Panc1 (cell line): Measurements from ENCODE around the gene RPAP2. TPM values are rescaled to one million over a fixed set of nuclear protein-coding genes. Genes with fewer than 3 reads are reported as not detected.

Experiments
- ATAC-seq: fragments of 200-7000 bp; cut with Tn5 transposase; 2 replicates; pipeline ENCODE4 v1.9.1; 2020; ENCODE audit warnings: mild to moderate bottlenecking, moderate library complexity
- BruUV-seq: library from RNA; stranded (reverse); fragments of 400-500 nt; replicated peaks from 2 replicates; lab custom pipeline; 2021; lab: Mats Ljungman, UMichigan
- CTCF ChIA-PET: fragments of 300-600 bp; sonication (Branson Sonifier 250); formaldehyde crosslinking; loops from one replicate; lab custom pipeline; 2022; ENCODE audit warnings: antibody characterized with exemption; lab: Charles Lee
- POLR2A ChIA-PET: fragments of 300-600 bp; sonication (Branson Sonifier 250); formaldehyde crosslinking; loops from one replicate; lab custom pipeline; 2022; ENCODE audit warnings: antibody characterized with exemption; lab: Charles Lee
- DNase-seq: peaks from one replicate; pipeline ENCODE4 v3.0.0-alpha.2; 2010; ENCODE audit warnings: low read depth, low spot score
- H3K27ac ChIP-seq: 2 replicates; pipeline ENCODE4 v1.5.1; 2011; ENCODE audit warnings: mild to moderate bottlenecking, low read length, inconsistent platforms
- H3K27me3 ChIP-seq: fragments of 200-500 bp; sonication (Bioruptor generic); 2 replicates; pipeline ENCODE4 v1.6.0; 2014; ENCODE audit warnings: low read length, inconsistent platforms; ENCODE audit not compliant: control insufficient read depth, insufficient read depth
- H3K36me3 ChIP-seq: fragments of 200-500 bp; sonication (Bioruptor generic); 2 replicates; pipeline ENCODE4 v1.5.1; 2014; ENCODE audit warnings: inconsistent platforms, mild to moderate bottlenecking, low read length, moderate library complexity; ENCODE audit not compliant: control insufficient read depth, insufficient read depth
- H3K4me1 ChIP-seq: 2 replicates; pipeline ENCODE4 v1.5.1; 2011; ENCODE audit warnings: inconsistent platforms, mild to moderate bottlenecking, low read length, moderate library complexity; ENCODE audit not compliant: control insufficient read depth, insufficient read depth
- H3K4me3 ChIP-seq, 2 experiments: 2 replicates each; pipeline ENCODE4 v1.5.1; 2011 to 2012; ENCODE audit warnings: low read depth in 2 of 2, low read length in 2 of 2, mild to moderate bottlenecking in 2 of 2, inconsistent platforms in 1 of 2, moderate library complexity in 1 of 2
- H3K9me3 ChIP-seq: fragments of 200-500 bp; sonication (Bioruptor generic); 2 replicates; pipeline ENCODE4 v1.5.1; 2014; ENCODE audit warnings: low read depth, mild to moderate bottlenecking, inconsistent platforms, low read length, moderate library complexity; ENCODE audit not compliant: control insufficient read depth, insufficient read depth
- TCF7L2 ChIP-seq: IDR thresholded peaks from 2 replicates; pipeline ENCODE4 v1.6.1; 2011; ENCODE audit warnings: mild to moderate bottlenecking, low read depth, low read length, inconsistent platforms
- in situ Hi-C: cut with HindIII; loops from 2 replicates; pipeline ENCODE4 v1.10.0; 2016; ENCODE audit warnings: low sequenced_read_pairs, low pct_unique_long_range_greater_than_20kb
- intact Hi-C: fragments of 100-400 bp; cut with micrococcal nuclease; formaldehyde crosslinking; loops from one replicate; pipeline ENCODE4 v1.10.0; 2022; ENCODE audit not compliant: unreplicated experiment
- total RNA-seq: library from RNA; stranded (reverse); gene quantifications from one replicate; pipeline ENCODE4 v1.2.1, GENCODE V29; 2021; ENCODE audit not compliant: unreplicated experiment

Gene RPAP2
- total RNA-seq, 1 experiment from 2014 or later: 16.3 TPM

DNA sequence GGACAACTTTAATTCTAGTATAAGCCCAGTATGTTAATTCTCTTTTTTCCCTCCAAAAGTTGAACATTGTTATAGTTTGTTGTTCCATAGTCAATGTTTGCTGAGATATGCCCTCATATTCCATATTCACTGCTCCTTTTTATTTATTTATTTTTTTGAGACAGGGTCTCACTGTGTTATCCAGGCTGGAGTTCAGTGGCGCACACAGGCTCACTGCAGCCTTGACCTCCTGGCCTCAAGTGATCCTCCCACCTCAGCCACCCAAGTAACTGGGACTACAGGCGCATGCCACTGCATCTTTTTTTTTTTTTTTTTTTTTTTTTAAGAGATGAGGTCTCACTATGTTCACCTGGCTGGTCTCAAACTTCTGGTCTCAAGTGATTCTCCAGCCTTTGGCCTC lies 149.1 kb downstream of the RPAP2 start:
- H3K9me3 ChIP-seq: no peaks in the 10 kb centered on the region
- H3K4me3 ChIP-seq: no peak overlapping the region
- CTCF ChIA-PET: no interaction called here
- in situ Hi-C loops: no loop called here
- no peak overlapping the region for H3K27ac ChIP-seq
- POLR2A ChIA-PET: interaction anchor here (0.6 kb wide), 1 partner anchor 8 kb away, joined by 20 read pairs; no protein-coding TSS in a partner anchor
- DNase-seq (no peak), ATAC-seq (no peak)
- intact Hi-C loops: no loop called here
- peaks cover 2% of the 10 kb centered on the region; the same call in 1 of the 2 replicates for H3K27me3 ChIP-seq
- H3K4me1 ChIP-seq: no peaks in the 10 kb centered on the region
- TF ChIP-seq TCF7L2: no peak
- no TSS peak for BruUV-seq
- no peaks in the 10 kb centered on the region for H3K36me3 ChIP-seq

Other genes starting within 250 kb of the RPAP2 start
- not detected for gene SETSIP, start 223.6 kb upstream of the RPAP2 start, total RNA-seq
- gene BTBD8, start 218.7 kb upstream of the RPAP2 start, total RNA-seq: 0.69 TPM
- gene C1orf146, start 81.1 kb upstream of the RPAP2 start, total RNA-seq: not detected
- gene GLMN, start 72 bp upstream of the RPAP2 start, total RNA-seq: 10.4 TPM
- gene GFI1, start 187.9 kb downstream of the RPAP2 start, total RNA-seq: 0.49 TPM